Neural cell (in vitro differentiated cells): ENCODE measurements around the gene SRP68. TPM values are rescaled to one million over a fixed set of nuclear protein-coding genes. Genes with fewer than 3 reads are reported as not detected.

Experiments used
- H2AFZ ChIP-seq: fragments of 200-600, 300-800 bp; sonication (generic), shearing (Covaris generic); 2 replicates; pipeline ENCODE4 v1.6.0; 2014; ENCODE audit warnings: low read depth, mild to moderate bottlenecking, antibody characterized with exemption, low read length, moderate library complexity
- H3F3A ChIP-seq: fragments of 200-600 bp; shearing (Covaris generic); 2 replicates; pipeline ENCODE4 v1.6.1; 2016; ENCODE audit warnings: mild to moderate bottlenecking, moderate library complexity, mixed read lengths, antibody characterized with exemption, low read length; ENCODE audit not compliant: insufficient read depth, poor library complexity, severe bottlenecking
- H3K27ac ChIP-seq: fragments of 200-600, 300-800 bp; sonication (generic), shearing (Covaris generic); 2 replicates; pipeline ENCODE4 v1.5.1; 2014; ENCODE audit warnings: mild to moderate bottlenecking, low read length, moderate library complexity
- H3K27me3 ChIP-seq: fragments of 300-800, 200-600 bp; sonication (generic), shearing (Covaris generic); 2 replicates; pipeline ENCODE4 v1.6.0; 2014; ENCODE audit warnings: mild to moderate bottlenecking, low read depth, low read length, moderate library complexity; ENCODE audit not compliant: insufficient read depth
- H3K36me3 ChIP-seq: fragments of 300-800, 200-600 bp; sonication (generic), shearing (Covaris generic); 2 replicates; pipeline ENCODE4 v1.5.1; 2014; ENCODE audit warnings: mild to moderate bottlenecking, antibody characterized with exemption, low read length, moderate library complexity; ENCODE audit not compliant: insufficient read depth
- H3K4me2 ChIP-seq: fragments of 300-800, 200-600 bp; sonication (generic), shearing (Covaris generic); 2 replicates; pipeline ENCODE4 v1.6.0; 2014; ENCODE audit warnings: mild to moderate bottlenecking, low read length
- H3K4me3 ChIP-seq: fragments of 300-800, 200-600 bp; sonication (generic), shearing (Covaris generic); 2 replicates; pipeline ENCODE4 v1.5.1; 2014; ENCODE audit warnings: mild to moderate bottlenecking, low read length, moderate library complexity
- H3K79me2 ChIP-seq: fragments of 200-600 bp; shearing (Covaris generic); replicated peaks from 2 replicates; pipeline ENCODE4 v1.6.0; 2014; ENCODE audit warnings: mild to moderate bottlenecking, low read length, moderate library complexity; ENCODE audit not compliant: insufficient read depth
- H3K9ac ChIP-seq: fragments of 300-800, 200-600 bp; sonication (generic), shearing (Covaris generic); 2 replicates; pipeline ENCODE4 v1.6.1; 2016; ENCODE audit warnings: mild to moderate bottlenecking, low read length, mixed read lengths
- H3K9me2 ChIP-seq: fragments of 200-600 bp; shearing (Covaris generic); 2 replicates; pipeline ENCODE4 v1.6.1; 2016; ENCODE audit warnings: mild to moderate bottlenecking, low read length, mixed read lengths; ENCODE audit not compliant: insufficient read depth
- H3K9me3 ChIP-seq: fragments of 200-600, 300-800 bp; sonication (generic), shearing (Covaris generic); 2 replicates; pipeline ENCODE4 v1.6.1; 2016; ENCODE audit warnings: mild to moderate bottlenecking, mixed run types, low read length, moderate library complexity, mixed read lengths
- H4K20me1 ChIP-seq: fragments of 200-600 bp; shearing (Covaris generic); 2 replicates; pipeline ENCODE4 v1.6.1; 2016; ENCODE audit warnings: mild to moderate bottlenecking, mixed run types; ENCODE audit not compliant: insufficient read depth
- EP300 ChIP-seq: fragments of 450-650 bp; conservative IDR thresholded peaks from 2 replicates; pipeline ENCODE4 v1.6.1; 2014; ENCODE audit warnings: antibody characterized with exemption, mild to moderate bottlenecking, moderate library complexity; ENCODE audit not compliant: poor library complexity, severe bottlenecking
- EZH2 ChIP-seq: fragments of 200-600, 300-800 bp; shearing (Covaris generic), sonication (generic); IDR thresholded peaks from 2 replicates; pipeline ENCODE4 v1.6.1; 2014; ENCODE audit warnings: antibody characterized with exemption, low read length, borderline replicate concordance, mild to moderate bottlenecking; ENCODE audit not compliant: insufficient read depth, poor library complexity, severe bottlenecking
- MXI1 ChIP-seq: fragments of 450-650 bp; conservative IDR thresholded peaks from 2 replicates; pipeline ENCODE4 v1.6.1; 2014; ENCODE audit warnings: antibody characterized with exemption, mild to moderate bottlenecking; ENCODE audit not compliant: poor library complexity, severe bottlenecking
- POLR2AphosphoS5 ChIP-seq: IDR thresholded peaks from 2 replicates; pipeline ENCODE4 v1.6.1; 2012
- RAD21 ChIP-seq: fragments of 450-650 bp; conservative IDR thresholded peaks from 2 replicates; pipeline ENCODE4 v1.6.1; 2014; ENCODE audit warnings: antibody characterized with exemption, mild to moderate bottlenecking, moderate library complexity
- SMC3 ChIP-seq: fragments of 450-650 bp; conservative IDR thresholded peaks from 2 replicates; pipeline ENCODE4 v1.6.1; 2014; ENCODE audit warnings: antibody characterized with exemption, mild to moderate bottlenecking, moderate library complexity; ENCODE audit not compliant: poor library complexity
- TAF1 ChIP-seq: IDR thresholded peaks from 2 replicates; pipeline ENCODE4 v1.6.1; 2012; ENCODE audit warnings: low read depth
- polyA plus RNA-seq: library from polyadenylated mRNA; depleted of rRNA; stranded (reverse); fragments of >200 nt; gene quantifications from 2 replicates; pipeline ENCODE4 v1.2.3, GENCODE V29; 2014
- TF ChIP-seq, protein P1 (sequence below): IDR thresholded peaks from 2 replicates; pipeline ENCODE4 v1.6.1; 2012; ENCODE audit warnings: borderline replicate concordance
- TF ChIP-seq, protein P2 (sequence below): fragments of 450-650 bp; IDR thresholded peaks from 2 replicates; pipeline ENCODE4 v1.5.1; 2014; ENCODE audit warnings: antibody characterized with exemption, mild to moderate bottlenecking, moderate library complexity; ENCODE audit not compliant: poor library complexity, severe bottlenecking

The SRP68 gene
- polyA plus RNA-seq, 1 donor from 2014 or later, result 26.3 TPM

DNA sequence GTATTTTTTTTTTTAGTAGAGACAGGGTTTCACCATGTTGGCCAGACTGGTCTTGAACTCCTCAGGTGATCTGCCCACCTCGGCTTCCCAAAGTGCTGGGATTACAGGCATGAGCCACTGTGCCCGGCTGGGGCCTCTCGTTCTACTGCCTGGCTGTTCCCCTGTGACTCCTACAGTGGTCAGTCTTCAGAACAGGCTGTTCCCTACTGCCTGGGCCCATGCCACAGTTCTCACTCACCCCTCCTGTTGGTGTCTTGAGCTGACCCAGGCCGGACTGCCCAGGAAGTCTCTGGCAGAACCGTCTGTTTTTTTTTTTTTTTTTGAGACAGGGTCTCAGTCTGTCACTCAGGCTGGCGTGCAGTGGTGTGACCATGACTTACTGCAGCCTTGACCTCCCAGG lies 68.4 kb downstream of the SRP68 start:
- TF ChIP-seq MXI1 (no peak), EP300 (no peak), TAF1 (no peak), EZH2 (no peak), RAD21 (no peak), SMC3 (no peak)
- no peak overlapping the region for H3K27ac ChIP-seq
- H3K27me3 ChIP-seq, result no peaks in the 10 kb centered on the region
- H3F3A ChIP-seq, result no peaks in the 10 kb centered on the region
- no peak overlapping the region for H2AFZ ChIP-seq
- H3K79me2 ChIP-seq, result no peaks in the 10 kb centered on the region
- no peaks in the 10 kb centered on the region for H3K9me2 ChIP-seq
- no peak overlapping the region for H3K4me3 ChIP-seq
- no peak overlapping the region for H3K9ac ChIP-seq
- H3K9me3 ChIP-seq, result no peaks in the 10 kb centered on the region
- H4K20me1 ChIP-seq, result no peaks in the 10 kb centered on the region
- no peaks in the 10 kb centered on the region for H3K36me3 ChIP-seq
- H3K4me2 ChIP-seq, result no peak overlapping the region

DNA sequence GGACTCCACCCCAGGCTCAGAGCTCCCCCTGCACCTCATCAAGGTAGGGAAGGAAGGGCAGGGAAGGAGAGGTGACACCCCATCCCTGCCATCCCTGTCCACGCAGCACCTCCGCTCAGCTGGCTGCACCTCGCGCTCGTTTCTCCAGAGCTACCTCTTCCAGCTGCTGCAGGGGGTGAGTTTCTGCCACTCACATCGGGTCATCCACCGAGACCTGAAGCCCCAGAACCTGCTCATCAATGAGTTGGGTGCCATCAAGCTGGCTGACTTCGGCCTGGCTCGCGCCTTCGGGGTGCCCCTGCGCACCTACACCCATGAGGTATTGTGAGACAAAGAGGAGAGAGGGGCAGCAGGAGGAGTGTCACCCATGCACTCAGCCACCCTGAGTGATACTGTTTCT lies 70.2 kb downstream of the SRP68 start:
- no peak overlapping the region for H3K27ac ChIP-seq
- H3K4me3 ChIP-seq, result no peak overlapping the region
- H3K4me2 ChIP-seq, result no peak overlapping the region
- no peaks in the 10 kb centered on the region for H3K79me2 ChIP-seq
- no peaks in the 10 kb centered on the region for H3K9me2 ChIP-seq
- H4K20me1 ChIP-seq, result no peaks in the 10 kb centered on the region
- no peaks in the 10 kb centered on the region for H3K9me3 ChIP-seq
- H3K27me3 ChIP-seq, result no peaks in the 10 kb centered on the region
- H3F3A ChIP-seq, result no peaks in the 10 kb centered on the region
- H2AFZ ChIP-seq, result no peak overlapping the region
- no peak overlapping the region for H3K9ac ChIP-seq
- no peaks in the 10 kb centered on the region for H3K36me3 ChIP-seq
- TF ChIP-seq EP300 (no peak), SMC3 (no peak), RAD21 (no peak), POLR2AphosphoS5 (no peak), EZH2 (no peak), TAF1 (no peak), MXI1 (no peak)
- TF ChIP-seq, protein P1, sequence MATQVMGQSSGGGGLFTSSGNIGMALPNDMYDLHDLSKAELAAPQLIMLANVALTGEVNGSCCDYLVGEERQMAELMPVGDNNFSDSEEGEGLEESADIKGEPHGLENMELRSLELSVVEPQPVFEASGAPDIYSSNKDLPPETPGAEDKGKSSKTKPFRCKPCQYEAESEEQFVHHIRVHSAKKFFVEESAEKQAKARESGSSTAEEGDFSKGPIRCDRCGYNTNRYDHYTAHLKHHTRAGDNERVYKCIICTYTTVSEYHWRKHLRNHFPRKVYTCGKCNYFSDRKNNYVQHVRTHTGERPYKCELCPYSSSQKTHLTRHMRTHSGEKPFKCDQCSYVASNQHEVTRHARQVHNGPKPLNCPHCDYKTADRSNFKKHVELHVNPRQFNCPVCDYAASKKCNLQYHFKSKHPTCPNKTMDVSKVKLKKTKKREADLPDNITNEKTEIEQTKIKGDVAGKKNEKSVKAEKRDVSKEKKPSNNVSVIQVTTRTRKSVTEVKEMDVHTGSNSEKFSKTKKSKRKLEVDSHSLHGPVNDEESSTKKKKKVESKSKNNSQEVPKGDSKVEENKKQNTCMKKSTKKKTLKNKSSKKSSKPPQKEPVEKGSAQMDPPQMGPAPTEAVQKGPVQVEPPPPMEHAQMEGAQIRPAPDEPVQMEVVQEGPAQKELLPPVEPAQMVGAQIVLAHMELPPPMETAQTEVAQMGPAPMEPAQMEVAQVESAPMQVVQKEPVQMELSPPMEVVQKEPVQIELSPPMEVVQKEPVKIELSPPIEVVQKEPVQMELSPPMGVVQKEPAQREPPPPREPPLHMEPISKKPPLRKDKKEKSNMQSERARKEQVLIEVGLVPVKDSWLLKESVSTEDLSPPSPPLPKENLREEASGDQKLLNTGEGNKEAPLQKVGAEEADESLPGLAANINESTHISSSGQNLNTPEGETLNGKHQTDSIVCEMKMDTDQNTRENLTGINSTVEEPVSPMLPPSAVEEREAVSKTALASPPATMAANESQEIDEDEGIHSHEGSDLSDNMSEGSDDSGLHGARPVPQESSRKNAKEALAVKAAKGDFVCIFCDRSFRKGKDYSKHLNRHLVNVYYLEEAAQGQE, result no peak
- TF ChIP-seq, protein P2, sequence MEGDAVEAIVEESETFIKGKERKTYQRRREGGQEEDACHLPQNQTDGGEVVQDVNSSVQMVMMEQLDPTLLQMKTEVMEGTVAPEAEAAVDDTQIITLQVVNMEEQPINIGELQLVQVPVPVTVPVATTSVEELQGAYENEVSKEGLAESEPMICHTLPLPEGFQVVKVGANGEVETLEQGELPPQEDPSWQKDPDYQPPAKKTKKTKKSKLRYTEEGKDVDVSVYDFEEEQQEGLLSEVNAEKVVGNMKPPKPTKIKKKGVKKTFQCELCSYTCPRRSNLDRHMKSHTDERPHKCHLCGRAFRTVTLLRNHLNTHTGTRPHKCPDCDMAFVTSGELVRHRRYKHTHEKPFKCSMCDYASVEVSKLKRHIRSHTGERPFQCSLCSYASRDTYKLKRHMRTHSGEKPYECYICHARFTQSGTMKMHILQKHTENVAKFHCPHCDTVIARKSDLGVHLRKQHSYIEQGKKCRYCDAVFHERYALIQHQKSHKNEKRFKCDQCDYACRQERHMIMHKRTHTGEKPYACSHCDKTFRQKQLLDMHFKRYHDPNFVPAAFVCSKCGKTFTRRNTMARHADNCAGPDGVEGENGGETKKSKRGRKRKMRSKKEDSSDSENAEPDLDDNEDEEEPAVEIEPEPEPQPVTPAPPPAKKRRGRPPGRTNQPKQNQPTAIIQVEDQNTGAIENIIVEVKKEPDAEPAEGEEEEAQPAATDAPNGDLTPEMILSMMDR, result no peak
